HUES6 (cell line): Measurements from ENCODE around the gene TBL2.
"Not testable (repeated sequence)": the region's sequence is repeated elsewhere in the genome, so short reads cannot be mapped to it uniquely, and the experiment has no call there.

Experiments
- H3K27ac ChIP-seq: 2 replicates; pipeline ENCODE4 v1.7.0; 2013; ENCODE audit warnings: low read depth, mild to moderate bottlenecking, low read length, inconsistent platforms
- H3K27me3 ChIP-seq: 2 replicates; pipeline ENCODE4 v1.6.1; 2013; ENCODE audit warnings: low read length; ENCODE audit not compliant: control insufficient read depth, insufficient read depth
- H3K36me3 ChIP-seq: 2 replicates; pipeline ENCODE4 v1.6.1; 2013; ENCODE audit warnings: low read length; ENCODE audit not compliant: control insufficient read depth, insufficient read depth
- H3K4me1 ChIP-seq: 2 replicates; pipeline ENCODE4 v1.6.1; 2013; ENCODE audit warnings: low read length; ENCODE audit not compliant: control insufficient read depth, insufficient read depth
- H3K4me3 ChIP-seq: 2 replicates; pipeline ENCODE4 v1.5.1; 2013; ENCODE audit warnings: low read depth, low read length
- H3K9ac ChIP-seq: one replicate; pipeline ENCODE4 v1.6.1; 2013; ENCODE audit warnings: mild to moderate bottlenecking, low read length
- H3K9me3 ChIP-seq: 2 replicates; pipeline ENCODE4 v1.6.1; 2013; ENCODE audit warnings: low read depth, low read length; ENCODE audit not compliant: control insufficient read depth, insufficient read depth

TBL2 gene

GRCh38 chr7:73618538-73618937, 40.2 kb upstream of the TBL2 start:
- no peak overlapping the region for H3K9ac ChIP-seq
- H3K9me3 ChIP-seq, result no peaks in the 10 kb centered on the region
- no peak overlapping the region for H3K27ac ChIP-seq
- H3K4me1 ChIP-seq, result peaks cover 2% of the 10 kb centered on the region
- H3K27me3 ChIP-seq, result peaks cover 12% of the 10 kb centered on the region
- H3K4me3 ChIP-seq, result no peak overlapping the region
- H3K36me3 ChIP-seq, result no peaks in the 10 kb centered on the region

GRCh38 chr7:73617520-73617919, 39.1 kb upstream of the TBL2 start:
- H3K27ac ChIP-seq, H3K9ac ChIP-seq, H3K4me3 ChIP-seq, H3K4me1 ChIP-seq, H3K27me3 ChIP-seq, H3K36me3 ChIP-seq, H3K9me3 ChIP-seq: not testable (repeated sequence)

GRCh38 chr7:73615886-73616285, 37.5 kb upstream of the TBL2 start:
- Histone ChIP-seq H3K27ac (no peak overlapping the region), H3K4me3 (no peak overlapping the region), H3K36me3 (no peaks in the 10 kb centered on the region)

GRCh38 chr7:73614937-73615336, 36.6 kb upstream of the TBL2 start:
- not testable (repeated sequence) for H3K9ac ChIP-seq, H3K9me3 ChIP-seq, H3K27ac ChIP-seq, H3K36me3 ChIP-seq, H3K27me3 ChIP-seq, H3K4me3 ChIP-seq, H3K4me1 ChIP-seq

More at GRCh38 chr7:73615886-73616285, 37.5 kb upstream of the TBL2 start:
- Histone ChIP-seq H3K9ac (no peak overlapping the region), H3K9me3 (no peaks in the 10 kb centered on the region), H3K27me3 (no peaks in the 10 kb centered on the region), H3K4me1 (peaks cover 2% of the 10 kb centered on the region; the same call in 1 of the 2 replicates)

- peaks cover 2% of the 10 kb centered on the region; the same call in 1 of the 2 replicates for H3K4me1 ChIP-seq
- no peaks in the 10 kb centered on the region for H3K27me3 ChIP-seq
- no peaks in the 10 kb centered on the region for H3K36me3 ChIP-seq
- no peak overlapping the region for H3K4me3 ChIP-seq
- no peak overlapping the region for H3K27ac ChIP-seq
- H3K9me3 ChIP-seq, result no peaks in the 10 kb centered on the region
- peak overlapping the region; percentile 4 for H3K9ac ChIP-seq
Measured at GRCh38 chr7:73613954-73614735, 35.8 kb upstream of the TBL2 start.

- no peak overlapping the region for H3K27ac ChIP-seq
- no peaks in the 10 kb centered on the region for H3K4me1 ChIP-seq
- H3K27me3 ChIP-seq, result no peaks in the 10 kb centered on the region
- H3K9ac ChIP-seq, result no peak overlapping the region
- no peaks in the 10 kb centered on the region for H3K36me3 ChIP-seq
- H3K9me3 ChIP-seq, result no peaks in the 10 kb centered on the region
- H3K4me3 ChIP-seq, result no peak overlapping the region
Measured at GRCh38 chr7:73612598-73613269, 34.4 kb upstream of the TBL2 start.

GRCh38 chr7:73611017-73611555, 32.7 kb upstream of the TBL2 start:
- Histone ChIP-seq H3K9me3 (no peaks in the 10 kb centered on the region), H3K27ac (no peak overlapping the region), H3K27me3 (no peaks in the 10 kb centered on the region), H3K9ac (no peak overlapping the region), H3K4me1 (no peaks in the 10 kb centered on the region), H3K4me3 (no peak overlapping the region), H3K36me3 (no peaks in the 10 kb centered on the region)

GRCh38 chr7:73610105-73610504, 31.7 kb upstream of the TBL2 start:
- no peak overlapping the region for H3K27ac ChIP-seq

GRCh38 chr7:73607692-73607983, 29.3 kb upstream of the TBL2 start:
- H3K9ac ChIP-seq, H3K36me3 ChIP-seq, H3K9me3 ChIP-seq, H3K4me1 ChIP-seq, H3K27me3 ChIP-seq, H3K27ac ChIP-seq: not testable (repeated sequence)
- peak overlapping the region; percentile 37; the same call in 1 of the 2 replicates for H3K4me3 ChIP-seq

More at GRCh38 chr7:73610105-73610504, 31.7 kb upstream of the TBL2 start:
- Histone ChIP-seq H3K4me3 (no peak overlapping the region), H3K9me3 (no peaks in the 10 kb centered on the region), H3K4me1 (no peaks in the 10 kb centered on the region), H3K27me3 (no peaks in the 10 kb centered on the region), H3K36me3 (no peaks in the 10 kb centered on the region), H3K9ac (no peak overlapping the region)

GRCh38 chr7:73606801-73607691, 28.7 kb upstream of the TBL2 start:
- no peak overlapping the region for H3K9ac ChIP-seq
- no peaks in the 10 kb centered on the region for H3K27me3 ChIP-seq
- H3K9me3 ChIP-seq, result no peaks in the 10 kb centered on the region
- no peaks in the 10 kb centered on the region for H3K36me3 ChIP-seq
- H3K4me3 ChIP-seq, result peak overlapping the region; percentile 37
- peaks cover 6% of the 10 kb centered on the region; the same call in 1 of the 2 replicates for H3K4me1 ChIP-seq
- H3K27ac ChIP-seq, result no peak overlapping the region
